ENCODE data around the gene FMNL2.

The FMNL2 gene

DNA sequence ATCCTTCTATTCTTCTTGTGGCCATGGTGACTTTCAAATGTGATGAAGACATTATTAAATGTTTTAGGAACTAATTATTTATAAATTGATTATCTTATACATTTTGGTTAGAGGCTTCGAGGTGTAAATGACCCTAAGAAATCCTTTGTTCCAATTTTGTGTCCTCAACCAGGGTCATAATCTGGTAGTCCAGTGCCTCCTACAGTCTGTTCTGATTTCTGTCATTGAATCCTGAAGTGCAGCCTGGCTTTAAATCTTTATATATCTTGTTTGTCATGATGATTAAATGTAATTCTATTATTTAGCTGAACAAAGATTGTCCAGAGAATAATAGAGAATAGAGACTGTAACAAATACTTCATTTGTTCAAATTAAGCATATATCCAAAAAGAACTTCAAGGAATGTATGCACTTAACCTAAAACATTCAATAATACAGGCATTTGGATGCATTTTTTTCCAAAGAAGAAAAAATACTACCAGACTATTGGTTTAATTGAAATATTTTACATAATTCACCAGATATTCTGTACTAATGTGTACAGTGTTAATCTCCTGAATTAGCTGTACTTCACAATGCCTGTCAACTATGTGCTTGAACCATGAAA lies 292.5 kb downstream of the FMNL2 start:
- DNase-seq: no peak

- no peak for DNase-seq
Measured at GRCh38 chr2:152629202-152629601, 294.2 kb downstream of the FMNL2 start.

GRCh38 chr2:152630466-152630865 lies 295.5 kb downstream of the FMNL2 start:
- no peak for DNase-seq

DNA sequence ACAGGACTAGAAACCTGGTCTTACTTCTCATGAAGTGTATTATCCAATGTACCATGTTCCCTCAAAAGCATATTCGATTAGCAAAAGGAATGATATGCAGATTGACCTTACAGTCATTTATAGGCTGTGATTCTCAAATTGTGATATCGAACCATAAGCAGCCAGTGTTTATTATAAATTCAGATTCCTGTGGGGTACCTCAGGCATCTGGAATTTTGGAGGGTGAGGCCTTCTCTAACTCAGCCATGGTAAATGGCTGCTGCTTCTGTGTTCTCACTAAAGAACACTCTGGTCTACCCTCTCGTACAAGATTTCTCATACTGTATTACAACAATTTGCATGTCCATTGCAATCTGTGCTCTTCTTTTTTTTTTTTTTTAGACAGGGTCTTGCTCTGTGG lies 297.8 kb downstream of the FMNL2 start:
- no peak for DNase-seq

DNA sequence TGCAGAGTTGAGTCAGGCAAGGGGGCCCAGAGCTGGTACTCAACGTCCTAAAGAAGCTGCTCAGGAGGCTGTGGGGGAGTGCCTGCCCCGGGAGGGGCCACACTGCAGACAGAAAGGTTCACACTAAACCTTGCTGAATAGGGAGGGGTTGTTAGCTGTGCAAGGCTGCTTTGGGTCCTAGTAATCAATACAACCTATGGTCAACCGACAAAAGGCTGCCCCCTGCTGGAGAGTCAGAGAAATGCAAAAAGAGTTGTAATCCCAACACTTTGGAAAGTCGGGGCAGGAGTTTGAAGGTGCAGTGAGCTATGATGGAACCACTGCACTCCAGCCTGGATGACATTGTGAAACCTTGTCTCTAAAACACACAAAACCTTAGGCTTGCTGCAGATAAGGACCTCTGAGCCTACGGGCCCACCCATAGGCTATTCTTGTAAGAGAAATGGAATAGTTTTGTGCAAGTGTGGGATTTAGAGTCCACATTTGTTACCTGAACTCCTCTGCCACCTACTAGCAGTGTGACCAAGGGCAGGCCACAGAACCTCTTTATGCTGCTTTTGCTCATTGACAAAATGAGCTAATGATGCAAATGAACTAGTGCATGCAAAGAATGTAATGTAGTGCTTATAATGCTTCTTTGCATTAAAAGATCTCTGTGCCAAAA lies 300.8 kb downstream of the FMNL2 start:
- peak; percentile 75 for DNase-seq

- DNase-seq: no peak
Measured at GRCh38 chr2:152637251-152637650, 302.3 kb downstream of the FMNL2 start.

- no peak for DNase-seq
Measured at GRCh38 chr2:152638056-152638455, 303.1 kb downstream of the FMNL2 start.

- DNase-seq: no peak
Measured at GRCh38 chr2:152638590-152638989, 303.6 kb downstream of the FMNL2 start.

DNA sequence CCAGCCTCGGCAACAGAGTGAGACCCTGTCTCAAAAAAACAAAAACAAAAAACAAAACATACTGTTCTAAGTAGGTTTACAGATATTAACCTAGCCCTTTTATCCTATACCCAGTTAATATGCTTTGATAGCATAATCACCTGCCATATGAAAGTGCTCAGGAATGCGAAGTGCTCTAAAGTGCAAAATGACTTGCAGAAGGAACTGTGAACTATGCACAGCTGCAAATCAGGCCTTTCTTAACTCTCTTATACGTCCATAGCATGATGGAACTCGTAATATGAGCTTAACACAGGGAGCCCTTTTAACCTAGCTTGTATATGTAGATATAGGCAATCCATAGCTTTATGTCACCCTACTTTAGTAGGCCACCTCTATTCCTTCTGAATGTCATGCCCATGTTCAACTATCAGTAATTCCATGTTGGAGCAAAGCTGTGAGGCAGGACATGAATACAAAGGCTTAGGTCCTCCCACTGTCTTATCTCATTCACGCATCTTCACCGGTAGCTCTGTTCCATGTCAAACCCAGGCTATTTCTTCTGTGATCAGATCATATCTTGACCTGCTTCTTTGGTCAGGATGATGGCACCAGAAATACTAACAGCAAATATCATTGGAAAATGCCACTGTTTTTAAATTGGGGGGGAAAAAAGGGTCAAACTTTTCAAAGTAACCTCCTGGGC lies 309.4 kb downstream of the FMNL2 start:
- no peak for DNase-seq

- no peak for DNase-seq
Measured at GRCh38 chr2:152646264-152646663, 311.3 kb downstream of the FMNL2 start.

GRCh38 chr2:152646775-152647174 lies 311.8 kb downstream of the FMNL2 start:
- no peak for DNase-seq

- DNase-seq: no peak
Measured at GRCh38 chr2:152647552-152647951, 312.6 kb downstream of the FMNL2 start.

DNA sequence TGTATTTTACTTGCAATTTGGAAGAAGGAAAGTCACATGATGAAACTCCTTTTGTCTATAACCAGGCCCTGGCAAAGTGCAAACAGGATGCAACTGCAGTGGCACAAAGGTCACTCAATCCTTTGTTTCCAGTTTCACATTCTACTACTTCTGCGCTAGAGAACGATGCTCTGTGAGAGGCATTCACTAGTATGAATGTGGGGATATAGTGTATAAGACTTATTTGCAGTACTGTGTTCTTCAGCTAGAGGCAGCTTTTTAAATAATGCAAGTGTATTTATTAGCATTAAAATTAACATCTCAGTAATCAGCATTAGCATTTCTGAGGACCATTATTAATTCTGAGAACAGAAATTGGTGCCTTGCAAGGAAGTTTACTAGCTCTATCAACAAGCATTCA lies 313.4 kb downstream of the FMNL2 start:
- no peak for DNase-seq

DNA sequence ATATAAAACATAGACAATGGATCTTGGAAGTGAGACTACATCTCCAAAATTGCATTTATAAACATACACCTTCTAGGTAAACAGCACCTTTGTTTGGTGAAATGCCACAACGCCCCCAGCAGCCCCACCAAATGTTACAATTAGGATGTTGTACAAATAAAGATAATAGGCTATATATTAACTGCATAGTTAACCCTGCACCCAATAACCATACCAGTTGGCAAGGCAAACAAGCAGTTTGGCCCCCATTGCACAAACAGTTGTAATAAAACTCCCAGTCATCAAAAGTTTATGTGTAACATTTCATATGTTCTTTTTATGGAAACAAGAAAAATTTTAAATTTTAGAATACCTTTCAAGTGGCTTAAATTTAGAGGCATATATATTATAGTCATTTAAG lies 315.0 kb downstream of the FMNL2 start:
- no peak for DNase-seq

- no peak for DNase-seq
Measured at GRCh38 chr2:152650768-152651371, 315.9 kb downstream of the FMNL2 start.

- DNase-seq: no peak
Measured at GRCh38 chr2:152651834-152652233, 316.9 kb downstream of the FMNL2 start.

- DNase-seq: no peak
Measured at GRCh38 chr2:152655880-152656279, 320.9 kb downstream of the FMNL2 start.

- no peak for DNase-seq
Measured at GRCh38 chr2:152657043-152657442, 322.1 kb downstream of the FMNL2 start.

GRCh38 chr2:152658221-152658620 lies 323.2 kb downstream of the FMNL2 start:
- no peak for DNase-seq

DNA sequence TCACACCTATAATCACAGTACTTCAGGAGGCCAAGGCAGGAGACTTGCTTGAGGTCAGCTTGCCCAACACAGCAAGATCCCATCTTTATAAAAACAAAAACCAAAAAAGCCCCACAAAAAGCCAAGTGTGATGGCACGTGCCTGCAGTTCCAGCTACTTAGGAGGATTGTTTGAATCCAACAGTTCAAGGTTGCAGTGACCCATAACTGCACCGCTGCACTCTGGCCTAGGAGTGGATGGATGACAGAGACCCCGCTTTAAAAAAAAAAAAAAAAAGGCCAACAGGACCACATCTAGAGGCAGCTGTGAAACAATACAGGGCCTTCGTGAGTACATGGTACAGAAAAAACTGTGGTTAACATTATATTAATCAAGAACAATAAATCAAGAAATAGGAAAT lies 326.1 kb downstream of the FMNL2 start:
- no peak for DNase-seq

DNA sequence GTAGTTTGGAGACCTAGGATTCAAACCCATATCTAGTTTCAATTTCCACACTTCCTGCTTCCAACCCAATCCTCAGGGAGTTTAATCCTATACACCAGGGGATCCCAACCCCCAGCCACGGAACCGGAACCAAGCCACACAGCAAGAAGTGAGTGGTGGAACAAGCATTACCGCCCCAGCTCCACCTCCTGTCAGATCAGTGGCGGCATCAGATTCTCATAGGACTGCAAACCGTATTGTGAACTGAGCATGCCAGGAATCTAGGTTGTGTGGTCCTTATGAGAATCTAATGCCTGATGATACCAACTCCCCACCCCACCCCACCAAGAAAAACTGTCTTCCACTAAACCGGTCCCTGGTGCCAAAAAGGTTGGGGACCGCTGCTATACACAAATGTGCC lies 329.8 kb downstream of the FMNL2 start:
- DNase-seq: no peak

- DNase-seq: no peak
Measured at GRCh38 chr2:152674334-152674733, 339.4 kb downstream of the FMNL2 start.

DNA sequence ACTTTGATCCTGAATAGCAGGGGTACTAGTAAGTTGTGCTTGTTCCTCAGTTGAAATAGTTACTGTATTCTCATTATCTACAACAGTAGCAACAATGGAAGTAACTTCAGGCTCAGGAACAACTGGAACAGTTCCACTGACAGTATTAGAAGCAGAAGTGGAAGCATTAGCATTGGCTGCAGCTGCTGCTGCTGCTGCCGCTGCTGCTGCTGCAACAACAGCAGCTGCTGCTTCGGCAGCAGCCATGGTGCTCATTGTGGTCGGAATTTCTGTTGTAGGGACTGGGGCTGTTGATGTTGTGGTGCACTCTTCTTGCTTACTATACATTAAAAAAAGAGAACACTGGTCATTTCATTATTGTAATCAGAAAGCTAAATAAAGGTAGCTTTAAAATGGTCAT lies 341.5 kb downstream of the FMNL2 start:
- no peak for DNase-seq

DNA sequence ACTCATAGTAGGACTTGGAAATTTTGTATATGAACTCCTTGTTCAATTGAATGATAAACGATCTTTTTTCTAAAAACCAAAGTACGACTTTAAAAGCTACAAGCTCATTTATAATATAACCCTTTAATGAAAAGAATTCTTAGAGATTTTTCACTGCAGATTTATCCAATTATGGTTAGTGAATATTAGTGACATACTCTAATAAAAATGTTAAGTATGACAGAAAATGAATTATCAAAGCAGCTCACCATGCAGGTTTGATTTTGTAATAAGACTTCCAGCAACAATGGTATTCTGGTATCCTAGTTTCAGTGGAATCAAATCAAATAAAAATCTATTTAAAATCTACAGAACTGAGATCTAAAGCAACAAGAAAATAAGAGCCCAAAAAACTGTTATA lies 343.8 kb downstream of the FMNL2 start:
- DNase-seq: no peak

Measured in stimulated activated CD4-positive, alpha-beta T cell treated with anti-CD3 and anti-CD28 coated beads, Interleukin-4, amount 100 ng/mL, for 24 hours (primary cell).